Activated CD8-positive, alpha-beta memory T cell treated with anti-CD3 and anti-CD28 coated beads, Interleukin-2, amount 50 U/mL, for 24 hours (primary cell): ENCODE data around the gene PLXND1.
"Not testable (repeated sequence)": the region's sequence is repeated elsewhere in the genome, so short reads cannot be mapped to it uniquely, and the experiment has no call there.

Experiments
- DNase-seq: peaks from one replicate; pipeline ENCODE4 v3.0.0-alpha.2; 2020; ENCODE audit errors: extremely low read depth

Gene PLXND1

DNA sequence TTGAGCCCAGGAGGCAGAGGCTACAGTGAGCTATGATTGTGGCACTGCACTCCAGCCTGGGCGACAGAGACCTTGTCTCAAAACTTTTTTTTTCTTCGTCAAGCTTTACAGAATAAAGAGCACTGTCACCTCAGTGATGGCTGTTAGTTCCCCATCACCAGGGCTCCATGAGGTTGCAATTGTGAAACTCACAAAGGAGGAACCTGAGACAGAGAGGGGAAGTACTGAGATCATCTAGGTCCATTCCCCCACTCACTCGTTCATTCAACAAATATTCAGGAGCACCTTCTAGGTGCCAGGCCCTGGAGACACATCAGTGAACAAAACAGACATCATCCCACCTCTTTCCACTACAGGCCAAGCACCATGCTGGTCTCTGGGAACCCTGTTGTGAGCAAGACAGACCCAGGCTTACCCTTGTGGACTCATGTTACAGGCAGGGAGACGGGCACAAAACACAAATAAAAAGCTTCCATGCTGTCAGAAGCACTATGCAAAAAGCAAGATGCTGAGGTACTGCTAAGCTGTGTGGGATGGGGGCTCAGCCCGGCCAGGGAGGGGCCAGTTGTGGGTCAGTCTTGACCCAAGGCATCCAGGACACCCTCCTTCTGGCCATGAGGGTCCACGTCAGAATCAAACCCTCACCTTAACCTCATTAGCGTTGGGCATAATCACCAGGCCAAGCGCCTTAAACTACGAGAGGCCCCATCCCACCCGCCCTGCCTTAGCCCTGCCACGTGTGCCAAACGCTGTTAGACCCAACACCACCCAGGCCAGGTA is 80.2 kb downstream of the PLXND1 start:
- DNase-seq = no peak

DNA sequence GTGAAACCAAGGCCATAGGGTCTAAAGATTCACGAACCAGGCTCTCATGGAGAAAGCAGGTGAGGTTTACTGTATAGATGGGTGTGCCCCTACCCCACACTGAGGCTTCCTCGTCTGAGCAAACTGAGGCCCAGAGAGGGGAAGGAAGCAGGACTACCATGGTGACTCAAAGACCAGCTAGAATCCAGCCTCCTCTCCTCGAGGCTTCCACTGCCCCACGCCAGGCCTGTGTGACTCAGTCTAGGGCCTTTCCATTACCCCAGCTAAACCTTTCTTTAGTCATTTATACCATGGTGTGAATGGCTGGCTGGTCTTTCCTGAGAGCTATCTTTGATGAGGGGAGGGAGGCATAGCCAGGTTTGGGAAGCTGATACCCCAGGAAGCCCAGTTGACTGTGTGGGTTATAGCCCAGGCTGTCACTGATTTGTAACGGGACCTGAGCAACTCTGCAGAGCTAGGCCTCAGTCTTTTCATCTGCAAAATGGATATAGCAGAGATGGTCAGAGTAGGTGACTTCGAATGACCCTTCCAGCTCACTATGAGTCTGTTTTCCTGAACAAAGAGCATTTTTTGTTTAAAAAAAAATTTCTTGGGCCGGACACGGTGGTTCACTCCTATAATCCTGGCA is 81.0 kb downstream of the PLXND1 start:
- DNase-seq = no peak

DNA sequence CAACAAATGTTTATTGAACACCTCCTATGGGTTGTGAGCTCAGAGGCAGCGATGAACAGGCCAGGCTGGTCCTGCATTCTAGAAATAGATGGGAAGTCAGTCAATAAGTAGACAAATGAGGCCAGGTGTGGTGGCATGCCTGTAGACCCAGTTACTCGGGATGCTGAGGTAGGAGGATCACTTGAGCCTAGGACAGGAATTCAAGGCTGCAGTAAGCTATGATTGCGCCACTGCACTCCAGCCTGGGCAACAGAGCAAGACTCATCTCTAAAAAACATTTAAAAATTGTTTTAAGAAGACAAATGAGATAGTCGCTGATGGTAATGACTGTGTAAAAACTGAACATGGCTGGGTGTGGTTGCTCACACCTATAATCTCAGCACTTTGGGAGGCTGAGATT is 82.4 kb downstream of the PLXND1 start:
- no peak for DNase-seq

DNA sequence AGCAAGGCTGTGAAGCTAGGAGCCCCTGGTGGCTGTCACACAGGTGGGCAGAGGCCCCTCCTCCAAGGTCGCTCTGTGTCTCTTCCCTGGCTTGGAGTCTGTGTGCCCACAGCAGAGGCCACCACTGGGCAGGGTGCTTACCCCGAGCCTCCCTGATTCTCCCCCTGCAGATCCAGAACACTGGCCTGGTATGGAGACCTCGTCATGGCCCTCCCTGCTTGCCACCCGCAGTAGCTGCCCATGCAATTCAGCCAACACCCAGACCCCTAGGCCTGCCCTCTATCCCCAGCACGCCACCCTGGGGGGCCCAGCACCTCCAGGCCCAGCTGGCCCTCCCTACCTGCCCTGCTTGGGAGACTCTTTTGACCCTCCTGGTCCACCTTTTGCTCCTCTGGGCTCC is 83.5 kb downstream of the PLXND1 start:
- DNase-seq = no peak

DNA sequence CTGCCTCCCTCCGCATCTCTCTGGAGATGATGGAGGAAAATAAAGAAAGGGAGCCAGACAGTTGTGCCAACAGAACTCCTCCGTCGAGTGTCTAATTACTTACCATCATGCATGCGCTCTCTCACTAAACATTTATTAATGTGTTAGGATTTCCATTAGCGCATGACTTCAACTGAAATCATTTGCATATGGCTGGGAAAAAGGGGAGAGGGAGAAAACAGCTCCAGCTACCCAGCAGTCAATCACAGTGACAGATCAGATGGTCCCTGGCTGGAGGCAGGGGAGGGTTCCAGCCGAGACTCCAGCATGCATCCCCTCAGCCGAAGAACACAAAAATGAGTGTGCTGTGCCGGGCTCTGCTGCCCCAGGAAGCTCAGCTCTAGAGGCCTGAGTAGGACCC is 84.9 kb downstream of the PLXND1 start:
- DNase-seq = no peak

DNA sequence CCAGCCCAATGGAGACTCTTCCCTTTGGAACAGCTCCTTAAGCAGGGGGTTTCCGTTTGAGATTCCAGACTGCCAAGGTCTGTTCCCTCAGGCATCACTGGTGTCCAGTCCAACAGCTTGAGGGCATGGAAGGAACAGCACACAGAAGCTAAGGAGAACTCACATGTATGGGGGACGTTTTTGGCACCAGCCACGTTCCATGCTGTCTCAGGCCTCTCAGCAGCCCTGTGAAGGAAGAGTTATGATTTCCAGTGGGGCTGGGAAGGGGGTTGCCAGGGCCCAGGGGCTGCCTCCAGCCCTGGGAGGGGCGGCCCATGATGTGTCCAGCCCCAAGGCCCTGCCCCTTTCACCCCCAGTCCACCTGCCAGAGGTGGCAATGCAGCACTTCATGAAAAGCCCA is 85.5 kb downstream of the PLXND1 start:
- no peak for DNase-seq

DNA sequence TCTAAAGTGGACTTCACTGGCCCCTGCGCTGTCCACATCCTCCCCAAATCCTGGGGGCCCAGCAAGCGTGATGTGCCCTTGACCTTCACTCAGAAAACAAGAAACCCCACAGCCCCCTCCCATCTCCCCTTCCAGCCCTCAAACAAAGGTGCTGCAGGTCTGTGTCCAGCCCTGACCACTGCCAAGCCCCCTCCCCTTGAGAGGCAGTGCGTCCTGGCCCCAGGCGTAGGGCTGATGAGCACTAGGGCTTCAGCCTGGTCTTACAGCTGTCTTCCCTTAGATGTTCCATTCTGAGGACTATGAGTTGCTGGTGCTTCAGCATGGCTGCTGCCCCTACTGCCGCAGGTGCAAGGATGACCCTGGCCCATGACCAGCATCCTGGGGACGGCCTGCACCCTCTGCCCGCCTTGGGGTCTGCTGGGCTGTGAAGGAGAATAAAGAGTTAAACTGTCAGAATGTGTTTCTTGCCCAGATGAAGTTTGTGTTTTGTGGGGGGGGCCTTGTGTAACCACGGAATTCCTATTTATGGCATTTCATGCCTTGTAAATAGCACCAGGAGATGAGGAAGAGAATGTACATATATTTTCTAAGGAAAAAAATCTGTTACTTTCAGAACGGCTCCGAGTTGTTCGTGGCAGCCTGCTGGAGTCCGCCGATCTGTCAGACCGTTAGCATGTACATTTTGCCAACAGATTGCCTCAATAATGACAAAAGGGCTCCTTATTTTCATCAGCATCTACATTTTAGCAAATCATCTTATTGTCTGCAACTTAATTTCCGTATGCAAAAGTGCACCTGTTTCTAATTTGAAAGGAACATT is 86.4 kb downstream of the PLXND1 start:
- DNase-seq = no peak

DNA sequence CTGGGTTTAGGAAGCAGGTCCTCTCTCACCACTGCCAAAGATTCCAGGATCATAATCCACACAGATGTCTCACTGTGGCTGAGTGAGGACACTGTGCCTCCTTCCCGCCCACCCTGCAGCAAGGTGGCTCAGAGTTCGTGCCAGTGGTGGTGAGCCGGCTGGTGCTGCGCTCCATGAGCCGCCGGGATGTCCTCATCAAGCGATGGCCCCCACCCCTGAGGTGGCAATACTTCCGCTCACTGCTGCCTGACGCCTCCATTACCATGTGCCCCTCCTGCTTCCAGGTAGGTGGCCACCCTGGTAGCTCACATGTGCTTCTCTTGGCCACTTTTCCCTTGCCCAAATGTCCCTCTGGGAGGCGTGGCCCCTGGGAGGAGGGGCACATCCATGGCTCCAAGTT is 87.0 kb downstream of the PLXND1 start:
- DNase-seq = no peak

DNA sequence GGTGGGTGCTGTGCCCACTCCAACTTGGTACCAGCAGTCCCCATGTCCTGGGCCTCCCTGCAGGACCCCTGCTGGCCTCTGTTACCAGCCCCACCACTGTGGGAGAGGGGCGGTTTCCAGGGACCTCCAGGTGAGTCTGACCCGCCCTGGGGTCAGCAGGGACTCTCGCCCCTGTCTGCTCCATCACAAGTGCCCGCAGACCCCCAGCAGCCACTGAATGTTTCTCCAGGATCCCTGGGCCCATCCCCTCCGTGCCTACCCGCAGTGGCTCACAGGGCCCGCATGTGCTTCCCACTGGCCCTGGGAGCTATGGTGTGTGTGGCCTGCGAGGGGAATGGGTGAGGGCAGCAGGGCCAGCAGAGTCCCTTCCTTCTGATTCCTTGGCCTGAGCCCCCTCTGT is 87.9 kb downstream of the PLXND1 start:
- no peak for DNase-seq

DNA sequence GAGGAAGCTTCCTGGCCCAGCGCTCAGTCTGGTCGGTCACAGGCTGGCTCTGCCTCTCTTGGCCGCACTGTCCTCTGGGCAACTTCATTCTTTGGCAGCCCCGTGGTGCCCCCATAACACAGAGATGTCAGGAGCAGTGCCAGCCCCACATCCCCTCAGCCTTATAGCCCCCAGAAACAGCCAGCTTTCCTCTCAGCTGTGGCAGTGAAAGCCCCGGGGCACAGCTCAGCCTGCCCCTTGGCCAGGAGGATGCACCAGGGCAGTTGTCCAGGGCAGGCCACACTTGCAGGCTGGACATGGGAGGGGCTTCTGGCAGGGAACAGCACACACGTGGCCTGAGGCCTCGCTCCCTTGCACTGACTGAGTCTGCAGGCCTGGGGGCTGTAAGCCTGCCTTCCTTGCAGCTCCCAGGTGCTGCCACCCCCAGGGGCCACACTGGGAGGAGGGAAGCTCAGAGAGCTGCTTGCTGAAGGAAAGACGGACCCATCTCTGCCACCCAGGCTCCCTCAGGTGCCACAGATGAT is 88.4 kb downstream of the PLXND1 start:
- no peak for DNase-seq

DNA sequence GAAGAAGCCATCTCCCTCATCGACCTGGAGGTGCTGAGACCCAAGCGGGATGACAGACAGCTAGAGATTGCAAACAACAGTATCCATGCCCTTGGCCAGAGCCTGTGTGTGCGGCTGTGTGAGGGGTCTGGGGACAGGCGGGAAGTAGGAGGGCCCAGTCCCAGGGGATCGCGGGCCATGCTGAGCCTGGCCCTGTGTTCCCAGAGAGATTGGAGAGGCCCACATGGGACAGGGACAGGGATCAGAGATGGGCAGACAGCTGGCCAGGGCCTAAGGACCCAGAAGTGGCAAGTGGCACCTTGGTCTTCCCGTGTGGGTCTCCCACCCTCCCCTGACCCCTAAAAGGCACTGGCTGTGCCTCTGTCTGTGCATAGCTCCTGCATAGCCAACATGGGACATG is 89.0 kb downstream of the PLXND1 start:
- DNase-seq = no peak

DNA sequence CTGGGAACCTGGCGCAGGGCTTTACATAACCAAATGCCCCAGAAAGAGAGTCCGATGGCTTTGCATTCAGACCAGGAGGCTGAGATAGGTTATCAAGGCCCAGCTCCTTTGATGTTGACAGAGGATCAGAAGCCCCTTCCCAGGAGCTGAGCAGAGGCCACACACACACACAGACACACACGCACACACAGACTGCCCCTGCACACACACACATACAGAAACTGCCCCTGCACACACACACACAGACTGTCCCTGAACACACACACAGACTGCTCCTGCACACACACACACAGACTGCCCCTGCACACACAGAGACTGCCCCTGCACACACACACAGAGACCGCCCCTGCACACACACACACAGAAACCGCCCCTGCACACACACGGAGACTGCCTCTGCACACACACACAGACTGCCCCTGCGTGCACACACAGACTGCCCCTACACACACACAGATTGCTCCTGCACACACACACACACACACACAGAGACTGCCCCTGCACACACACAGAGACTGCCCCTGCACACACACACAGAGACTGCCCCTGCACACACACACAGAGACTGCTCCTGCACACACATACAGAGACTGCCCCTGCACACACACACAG is 90.5 kb downstream of the PLXND1 start:
- not testable (repeated sequence) for DNase-seq

DNA sequence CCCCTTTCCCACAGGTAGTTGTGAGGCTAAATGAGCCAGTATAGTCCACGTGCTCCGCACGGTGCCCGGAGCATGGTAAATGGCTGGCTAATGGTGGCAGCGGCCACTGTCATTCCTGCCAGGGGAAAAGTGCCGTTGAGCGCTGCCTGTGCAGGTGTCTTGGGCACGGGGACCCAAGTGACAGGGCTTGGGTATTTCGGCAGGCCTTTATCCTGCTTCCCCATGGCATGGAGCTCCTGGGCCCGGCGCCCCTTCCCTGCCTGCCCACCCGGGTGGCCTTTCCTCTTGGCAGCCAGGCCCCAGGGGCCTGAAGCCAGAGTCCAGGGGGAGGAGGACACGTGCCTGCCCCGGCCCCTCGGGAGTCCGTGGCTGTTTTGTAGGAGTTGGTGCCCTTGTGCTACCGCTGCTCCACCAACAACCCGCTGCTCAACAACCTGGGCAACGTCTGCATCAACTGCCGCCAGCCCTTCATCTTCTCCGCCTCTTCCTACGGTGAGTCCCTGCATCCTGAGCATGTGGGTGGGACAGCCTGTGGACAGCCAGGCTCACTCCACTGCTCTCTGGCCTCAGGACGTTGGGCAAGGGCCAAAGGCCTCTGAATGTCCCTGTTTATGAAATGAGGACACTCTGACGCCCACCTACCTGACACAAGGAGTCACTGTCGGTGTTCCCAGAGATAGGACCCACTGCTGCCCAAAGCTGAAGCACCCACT is 91.2 kb downstream of the PLXND1 start:
- DNase-seq = not testable (repeated sequence)

DNA sequence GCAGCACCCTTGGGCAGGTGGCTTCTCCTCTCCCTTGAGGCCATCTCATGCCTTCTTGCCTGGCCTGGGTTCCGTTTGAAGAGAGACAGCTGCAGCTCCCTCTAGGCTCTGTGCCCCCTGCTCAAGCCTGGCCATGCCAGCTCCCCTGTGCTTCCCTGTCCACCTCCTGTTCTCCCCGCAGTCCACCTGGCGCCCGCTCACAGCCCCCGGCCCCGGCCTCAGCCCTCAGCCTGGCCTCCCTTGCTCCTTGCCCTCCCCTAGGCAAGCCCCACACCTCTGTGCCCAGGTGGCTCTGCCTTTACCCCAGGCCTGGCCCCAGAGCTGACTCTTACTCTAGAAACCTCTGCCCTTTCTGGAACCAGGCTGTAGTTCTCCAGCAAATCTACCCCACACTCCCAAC is 91.9 kb downstream of the PLXND1 start:
- DNase-seq = no peak

DNA sequence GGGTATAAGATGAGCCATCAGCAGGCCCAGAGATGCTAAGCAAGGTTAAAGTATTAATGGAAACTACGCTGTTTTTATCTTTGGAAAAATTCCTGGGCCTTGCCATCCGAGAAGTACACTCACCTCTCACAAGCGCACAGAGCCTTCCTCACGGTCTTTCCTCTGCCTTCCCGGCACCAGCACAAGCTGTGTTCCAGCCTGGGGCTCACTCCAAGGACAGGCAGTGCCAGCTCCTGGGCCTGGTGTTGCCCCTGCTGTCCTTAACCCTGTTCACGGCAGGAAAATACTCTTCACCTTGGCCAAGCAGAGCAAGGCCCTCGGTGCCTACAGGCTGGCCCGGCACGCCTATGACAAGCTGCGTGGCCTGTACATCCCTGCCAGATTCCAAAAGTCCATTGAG is 92.4 kb downstream of the PLXND1 start:
- DNase-seq = no peak

DNA sequence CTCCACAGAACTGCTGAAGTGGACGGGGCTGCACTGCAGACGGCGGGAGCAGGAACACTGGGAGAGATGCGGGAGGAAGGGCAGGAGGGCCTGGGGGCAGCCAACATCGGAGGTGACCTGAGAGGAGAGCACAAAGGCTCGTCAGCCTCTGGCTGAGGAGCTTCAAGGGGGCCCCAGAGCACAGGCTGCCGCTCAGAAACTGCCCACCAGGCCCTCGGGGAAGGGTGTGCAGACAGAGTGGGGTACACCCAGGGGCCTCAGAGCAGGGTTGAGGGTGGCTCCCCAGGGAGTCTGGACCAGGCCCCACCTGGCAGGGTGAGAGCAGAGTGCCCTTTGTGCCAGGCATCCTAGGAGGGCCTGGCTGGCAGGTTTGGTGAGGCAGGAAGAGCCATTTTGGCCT is 92.8 kb downstream of the PLXND1 start:
- no peak for DNase-seq

DNA sequence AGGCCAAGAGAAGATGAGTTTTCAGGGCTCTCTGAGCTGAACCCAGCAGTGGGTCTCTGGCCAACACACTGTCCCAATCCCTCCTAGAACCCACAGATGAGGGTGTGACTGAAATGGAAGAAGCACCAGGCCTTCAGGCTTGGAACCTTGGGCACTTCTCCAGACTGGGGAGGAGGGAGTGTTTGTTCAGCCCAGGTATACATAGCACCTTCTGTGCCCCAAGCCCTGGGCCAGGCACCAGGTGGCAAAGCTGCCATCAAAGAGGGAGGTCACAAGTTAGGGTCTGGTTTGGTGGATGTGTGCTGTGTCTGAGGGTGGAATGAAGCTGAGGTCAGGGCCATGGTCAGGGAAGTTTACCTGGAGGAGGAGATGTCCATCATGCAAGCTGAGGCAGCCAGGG is 93.9 kb downstream of the PLXND1 start:
- no peak for DNase-seq

DNA sequence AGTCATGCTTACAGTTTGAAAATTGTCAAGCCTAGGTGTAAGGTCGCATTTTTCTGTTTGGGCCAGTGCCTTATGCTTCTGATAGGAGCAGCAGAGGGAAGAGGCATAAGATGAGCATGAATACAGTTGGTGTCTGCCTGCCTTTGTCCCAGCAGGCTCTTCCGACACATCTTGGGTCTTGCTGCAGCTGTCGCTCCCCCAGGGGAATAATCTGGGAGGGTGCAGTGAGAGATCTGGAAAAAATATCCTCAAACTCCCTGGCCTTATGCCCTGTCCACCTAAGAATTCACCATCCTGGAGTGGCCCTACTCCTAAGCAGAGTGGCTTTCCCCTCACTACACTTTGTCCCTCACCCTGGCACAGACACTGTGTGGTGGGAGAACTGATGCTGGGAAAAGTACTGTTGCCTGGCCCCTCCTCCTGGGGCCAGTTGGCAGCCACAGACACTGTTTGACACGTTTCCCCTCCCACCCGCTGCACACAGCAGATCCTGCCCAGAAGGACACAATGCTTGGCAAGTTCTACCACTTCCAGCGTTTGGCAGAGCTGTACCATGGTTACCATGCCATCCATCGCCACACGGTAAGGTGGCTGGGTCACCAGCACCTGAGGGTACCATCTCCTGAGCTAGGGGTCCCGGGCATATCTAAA is 99.2 kb downstream of the PLXND1 start:
- DNase-seq = no peak

DNA sequence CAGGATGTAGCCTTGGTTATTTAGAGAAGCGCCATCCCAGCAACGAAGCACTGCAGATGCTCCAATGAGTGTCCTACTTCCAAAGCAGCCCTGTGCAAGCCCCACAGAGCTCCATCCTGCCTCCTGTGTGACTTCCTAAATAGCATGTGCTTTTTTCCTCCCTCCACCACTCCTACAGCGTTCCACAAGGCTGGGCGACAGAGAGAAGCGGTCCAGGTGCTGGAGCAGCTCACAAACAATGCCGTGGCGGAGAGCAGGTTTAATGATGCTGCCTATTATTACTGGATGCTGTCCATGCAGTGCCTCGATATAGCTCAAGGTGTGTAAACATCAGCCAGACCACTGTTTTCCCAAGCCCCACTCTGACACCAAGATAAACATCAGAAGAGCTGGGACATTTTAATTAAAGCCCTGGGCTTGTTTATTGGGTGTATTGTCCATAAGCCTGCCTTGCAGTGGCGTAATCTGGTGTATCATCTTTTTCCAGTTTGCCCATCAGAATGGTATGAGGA is 100.2 kb downstream of the PLXND1 start:
- DNase-seq = no peak

DNA sequence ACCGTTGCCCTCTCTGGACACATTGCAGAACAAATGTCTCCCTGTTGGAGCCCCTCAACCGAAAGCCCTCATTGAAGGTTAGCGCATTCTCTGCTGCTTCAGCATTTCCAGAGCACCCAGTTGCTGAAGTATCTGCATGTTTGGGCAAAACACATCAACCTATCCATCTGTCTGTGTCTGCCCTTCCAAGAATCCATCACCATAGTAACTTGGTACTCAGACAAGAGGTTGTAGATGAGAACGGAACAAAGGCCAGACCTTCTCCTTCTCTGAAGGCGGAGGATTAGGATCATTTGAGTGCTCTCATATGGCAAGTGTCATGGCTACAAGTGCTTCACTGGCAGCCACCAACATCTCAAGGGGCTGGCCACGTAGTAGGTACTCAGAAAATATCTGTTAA is 101.1 kb downstream of the PLXND1 start:
- DNase-seq = no peak
